HEK293 (cell line): ENCODE results near the gene MEIKIN.

ENCODE experiments used
- CTCF ChIP-seq: fragments of 450-650 bp; formaldehyde crosslinking; IDR thresholded peaks from 2 replicates; pipeline ENCODE4 v1.5.1; 2016; ENCODE audit warnings: missing biosample characterization, missing genetic modification characterization
- KLF1 ChIP-seq: fragments of 450-650 bp; formaldehyde crosslinking; IDR thresholded peaks from 2 replicates; pipeline ENCODE4 v1.5.1; 2016; ENCODE audit warnings: missing biosample characterization, missing genetic modification characterization
- TSHZ1 ChIP-seq: fragments of 450-650 bp; formaldehyde crosslinking; IDR thresholded peaks from 2 replicates; pipeline ENCODE4 v1.5.1; 2016; ENCODE audit warnings: missing biosample characterization, missing genetic modification characterization, borderline replicate concordance
- ZBTB1 ChIP-seq: fragments of 450-650 bp; formaldehyde crosslinking; IDR thresholded peaks from 2 replicates; pipeline ENCODE4 v1.5.1; 2016; ENCODE audit warnings: missing biosample characterization, missing genetic modification characterization
- ZBTB49 ChIP-seq: fragments of 450-650 bp; formaldehyde crosslinking; IDR thresholded peaks from 2 replicates; pipeline ENCODE4 v1.5.1; 2016; ENCODE audit warnings: missing biosample characterization, missing genetic modification characterization, low read depth
- ZNF146 ChIP-seq: fragments of 450-650 bp; formaldehyde crosslinking; IDR thresholded peaks from 2 replicates; pipeline ENCODE4 v1.5.1; 2016; ENCODE audit warnings: missing biosample characterization, missing genetic modification characterization
- ZNF24 ChIP-seq: fragments of 450-650 bp; formaldehyde crosslinking; IDR thresholded peaks from 2 replicates; pipeline ENCODE4 v1.5.1; 2016; ENCODE audit warnings: missing biosample characterization, missing genetic modification characterization
- ZNF274 ChIP-seq, 2 experiments: fragments of 200-500 bp in 1 of 2; fragments of 450-650 bp in 1 of 2; sonication (Bioruptor generic) in 1 of 2; formaldehyde crosslinking in 1 of 2; IDR thresholded peaks; 2 replicates each; pipeline versions ENCODE4 v1.5.1 to v1.6.1; 2014 to 2016; ENCODE audit warnings: borderline replicate concordance in 1 of 2, inconsistent platforms in 1 of 2, low read length in 1 of 2, missing biosample characterization in 1 of 2, missing genetic modification characterization in 1 of 2
- ZNF350 ChIP-seq: fragments of 450-650 bp; formaldehyde crosslinking; IDR thresholded peaks from 2 replicates; pipeline ENCODE4 v1.5.0; 2017; ENCODE audit warnings: missing biosample characterization, mild to moderate bottlenecking, missing genetic modification characterization
- ZNF76 ChIP-seq: fragments of 450-650 bp; formaldehyde crosslinking; IDR thresholded peaks from 2 replicates; pipeline ENCODE4; 2016; ENCODE audit warnings: low read depth, missing biosample characterization, missing genetic modification characterization, borderline replicate concordance
- ZNF837 ChIP-seq: fragments of 450-650 bp; formaldehyde crosslinking; IDR thresholded peaks from 2 replicates; pipeline ENCODE4 v1.5.1; 2016; ENCODE audit warnings: missing biosample characterization, missing genetic modification characterization

DNA sequence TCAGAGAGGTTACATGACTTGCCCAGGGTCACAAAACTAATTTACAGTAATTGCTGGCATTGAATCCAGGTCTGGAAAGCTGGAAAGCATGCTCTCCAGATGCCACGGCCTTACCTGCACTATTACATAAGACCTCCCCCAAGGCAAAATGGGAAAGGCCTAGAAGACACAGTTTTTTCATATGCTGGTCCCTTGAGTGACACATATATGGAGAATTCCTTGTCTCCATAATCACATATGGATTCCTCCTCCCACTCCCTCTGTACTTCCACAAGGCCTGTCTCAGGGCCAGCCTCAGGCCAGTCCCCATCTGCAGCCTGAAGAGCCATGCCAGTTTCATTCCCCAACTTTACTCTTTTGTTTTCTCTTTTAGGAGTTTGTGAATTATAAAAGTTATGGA, 28.6 kb upstream of the MEIKIN start:
- TF ChIP-seq CTCF (tag by site-specific recombination) (no peak), ZNF146 (tag by site-specific recombination) (no peak), TSHZ1 (tag by site-specific recombination) (no peak), KLF1 (tag by site-specific recombination) (no peak), ZBTB49 (no peak), ZBTB1 (tag by site-specific recombination) (no peak), ZNF76 (tag by site-specific recombination) (no peak), ZNF837 (tag by site-specific recombination) (no peak), ZNF24 (tag by site-specific recombination) (no peak), ZNF350 (tag by site-specific recombination) (no peak), ZNF274 (IDR thresholded peaks at IDR 0.05; ENCODE audit: low read length) (no peak), ZNF274 (tag by site-specific recombination; IDR thresholded peaks at IDR 0.05; ENCODE audit: borderline replicate concordance) (no peak)
